HEK293 (cell line): Measurements from ENCODE around the gene PABPN1.

Source experiments
- BCL11A ChIP-seq: fragments of 450-650 bp; formaldehyde crosslinking; IDR thresholded peaks from 2 replicates; pipeline ENCODE4 v1.5.1; 2016; ENCODE audit warnings: low read depth, missing biosample characterization, missing genetic modification characterization
- EGR2 ChIP-seq: fragments of 450-650 bp; formaldehyde crosslinking; IDR thresholded peaks from 2 replicates; pipeline ENCODE4 v1.5.1; 2016; ENCODE audit warnings: low read depth, missing biosample characterization, missing genetic modification characterization
- HOXC10 ChIP-seq: sonication (generic); formaldehyde crosslinking; IDR thresholded peaks from 2 replicates; pipeline ENCODE4 v1.8.1; 2023; ENCODE audit warnings: mild to moderate bottlenecking, missing genetic modification reagents
- MZF1 ChIP-seq: fragments of 450-650 bp; formaldehyde crosslinking; IDR thresholded peaks from 2 replicates; pipeline ENCODE4 v1.5.1; 2017; ENCODE audit warnings: missing biosample characterization, missing genetic modification characterization, borderline replicate concordance
- OVOL3 ChIP-seq: fragments of 450-650 bp; formaldehyde crosslinking; IDR thresholded peaks from 2 replicates; pipeline ENCODE4 v1.5.1; 2016; ENCODE audit warnings: missing biosample characterization, missing genetic modification characterization
- REPIN1 ChIP-seq: fragments of 450-650 bp; formaldehyde crosslinking; IDR thresholded peaks from 2 replicates; pipeline ENCODE4 v1.5.1; 2017; ENCODE audit warnings: missing biosample characterization, missing genetic modification characterization, low read depth
- REST ChIP-seq: fragments of 450-650 bp; formaldehyde crosslinking; IDR thresholded peaks from 2 replicates; pipeline ENCODE4 v1.5.1; 2016; ENCODE audit warnings: missing biosample characterization, missing genetic modification characterization
- SP3 ChIP-seq: fragments of 450-650 bp; formaldehyde crosslinking; IDR thresholded peaks from 2 replicates; pipeline ENCODE4 v1.5.1; 2016; ENCODE audit warnings: missing biosample characterization, missing genetic modification characterization
- ZBTB17 ChIP-seq: fragments of 450-650 bp; formaldehyde crosslinking; IDR thresholded peaks from 2 replicates; pipeline ENCODE4 v1.5.1; 2016; ENCODE audit warnings: missing biosample characterization, missing genetic modification characterization
- ZBTB8A ChIP-seq: fragments of 450-650 bp; formaldehyde crosslinking; IDR thresholded peaks from 2 replicates; pipeline ENCODE4 v1.5.1; 2016; ENCODE audit warnings: missing biosample characterization, missing genetic modification characterization
- ZFP41 ChIP-seq: fragments of 450-650 bp; formaldehyde crosslinking; IDR thresholded peaks from 2 replicates; pipeline ENCODE4 v1.5.1; 2016; ENCODE audit warnings: missing biosample characterization, missing genetic modification characterization, borderline replicate concordance
- ZNF138 ChIP-seq: fragments of 450-650 bp; formaldehyde crosslinking; IDR thresholded peaks from 2 replicates; pipeline ENCODE4 v1.5.1; 2016; ENCODE audit warnings: missing biosample characterization, missing genetic modification characterization, borderline replicate concordance
- ZNF174 ChIP-seq: fragments of 450-650 bp; formaldehyde crosslinking; IDR thresholded peaks from 2 replicates; pipeline ENCODE4 v1.5.0; 2017; ENCODE audit warnings: missing biosample characterization, mild to moderate bottlenecking, missing genetic modification characterization
- ZNF23 ChIP-seq: fragments of 450-650 bp; formaldehyde crosslinking; IDR thresholded peaks from 2 replicates; pipeline ENCODE4 v1.5.1; 2016; ENCODE audit warnings: missing biosample characterization, missing genetic modification characterization, borderline replicate concordance
- ZNF239 ChIP-seq: fragments of 450-650 bp; formaldehyde crosslinking; IDR thresholded peaks from 2 replicates; pipeline ENCODE4 v1.5.1; 2016; ENCODE audit warnings: missing biosample characterization, missing genetic modification characterization
- ZNF280D ChIP-seq: fragments of 450-650 bp; formaldehyde crosslinking; IDR thresholded peaks from 2 replicates; pipeline ENCODE4 v1.5.1; 2016; ENCODE audit warnings: missing biosample characterization, missing genetic modification characterization
- ZNF391 ChIP-seq: fragments of 450-650 bp; formaldehyde crosslinking; IDR thresholded peaks from 2 replicates; pipeline ENCODE4 v1.5.1; 2016; ENCODE audit warnings: low read depth, missing biosample characterization, missing genetic modification characterization, borderline replicate concordance
- ZNF426 ChIP-seq: fragments of 450-650 bp; formaldehyde crosslinking; IDR thresholded peaks from 2 replicates; pipeline ENCODE4 v1.5.1; 2017; ENCODE audit warnings: missing biosample characterization, missing genetic modification characterization, mild to moderate bottlenecking, inconsistent platforms, moderate library complexity
- ZNF433 ChIP-seq: fragments of 450-650 bp; formaldehyde crosslinking; IDR thresholded peaks from 2 replicates; pipeline ENCODE4 v1.5.1; 2016; ENCODE audit warnings: missing biosample characterization, missing genetic modification characterization, low read depth
- ZNF510 ChIP-seq: fragments of 450-650 bp; formaldehyde crosslinking; IDR thresholded peaks from 2 replicates; pipeline ENCODE4 v1.5.1; 2018; ENCODE audit warnings: mild to moderate bottlenecking, missing genetic modification characterization, missing biosample characterization; ENCODE audit not compliant: insufficient replicate concordance
- ZNF548 ChIP-seq: fragments of 450-650 bp; formaldehyde crosslinking; IDR thresholded peaks from 2 replicates; pipeline ENCODE4 v1.5.1; 2016; ENCODE audit warnings: missing biosample characterization, missing genetic modification characterization
- ZNF555 ChIP-seq: fragments of 450-650 bp; formaldehyde crosslinking; conservative IDR thresholded peaks from 2 replicates; pipeline ENCODE4 v1.5.1; 2017; ENCODE audit warnings: missing biosample characterization, mild to moderate bottlenecking, missing genetic modification characterization, inconsistent platforms
- ZNF626 ChIP-seq: fragments of 450-650 bp; sonication (Bioruptor Pico); formaldehyde crosslinking; IDR thresholded peaks from 2 replicates; pipeline ENCODE4 v1.5.1; 2018; ENCODE audit warnings: missing biosample characterization, missing genetic modification characterization, inconsistent platforms
- ZNF654 ChIP-seq: fragments of 450-650 bp; formaldehyde crosslinking; IDR thresholded peaks from 2 replicates; pipeline ENCODE4 v1.5.1; 2016; ENCODE audit warnings: low read depth, missing biosample characterization, missing genetic modification characterization
- ZNF791 ChIP-seq: fragments of 450-650 bp; formaldehyde crosslinking; IDR thresholded peaks from 2 replicates; pipeline ENCODE4 v1.5.1; 2016; ENCODE audit warnings: missing biosample characterization, missing genetic modification characterization
- TF ChIP-seq, protein P1 (sequence below): fragments of 450-650 bp; formaldehyde crosslinking; IDR thresholded peaks from 2 replicates; pipeline ENCODE4 v1.5.1; 2016; ENCODE audit warnings: missing biosample characterization, missing genetic modification characterization
- TF ChIP-seq, protein P2 (sequence below): fragments of 450-650 bp; formaldehyde crosslinking; IDR thresholded peaks from 2 replicates; pipeline ENCODE4 v1.5.1; 2017; ENCODE audit warnings: missing biosample characterization, missing genetic modification characterization
- TF ChIP-seq, protein P3 (sequence below): fragments of 450-650 bp; formaldehyde crosslinking; optimal IDR thresholded peaks from 2 replicates; pipeline ENCODE3; 2016; ENCODE audit warnings: missing biosample characterization, mild to moderate bottlenecking, missing genetic modification characterization

The PABPN1 gene

GRCh38 chr14:23302290-23303225 lies 18.7 kb upstream of the PABPN1 start, which contains the start of gene PPP1R3E (continued):
- TF ChIP-seq ZNF510 (tag by site-specific recombination) = no peak
- TF ChIP-seq MZF1 (tag by site-specific recombination) = no peak
- 0 out of 2 replicates have a peak, but pooled peaks have one; percentile 47 for TF ChIP-seq REPIN1 (tag by site-specific recombination)
- TF ChIP-seq, protein P1, sequence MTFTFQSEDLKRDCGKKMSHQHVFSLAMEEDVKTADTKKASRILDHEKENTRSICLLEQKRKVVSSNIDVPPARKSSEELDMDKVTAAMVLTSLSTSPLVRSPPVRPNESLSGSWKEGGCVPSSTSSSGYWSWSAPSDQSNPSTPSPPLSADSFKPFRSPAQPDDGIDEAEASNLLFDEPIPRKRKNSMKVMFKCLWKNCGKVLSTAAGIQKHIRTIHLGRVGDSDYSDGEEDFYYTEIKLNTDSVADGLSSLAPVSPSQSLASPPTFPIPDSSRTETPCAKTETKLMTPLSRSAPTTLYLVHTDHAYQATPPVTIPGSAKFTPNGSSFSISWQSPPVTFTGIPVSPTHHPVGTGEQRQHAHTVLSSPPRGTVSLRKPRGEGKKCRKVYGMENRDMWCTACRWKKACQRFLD = no peak
- no peak for TF ChIP-seq ZNF280D
- TF ChIP-seq ZNF654 (tag by site-specific recombination) = no peak
- no peak for TF ChIP-seq REST
- TF ChIP-seq ZNF23 (tag by site-specific recombination) = no peak
- TF ChIP-seq ZNF555 = no peak
- TF ChIP-seq ZNF138 (tag by site-specific recombination) = no peak
- no peak for TF ChIP-seq ZNF626 (tag by site-specific recombination)
- TF ChIP-seq BCL11A (tag by site-specific recombination) = no peak
- TF ChIP-seq ZNF433 (tag by site-specific recombination) = no peak
- TF ChIP-seq, protein P2, sequence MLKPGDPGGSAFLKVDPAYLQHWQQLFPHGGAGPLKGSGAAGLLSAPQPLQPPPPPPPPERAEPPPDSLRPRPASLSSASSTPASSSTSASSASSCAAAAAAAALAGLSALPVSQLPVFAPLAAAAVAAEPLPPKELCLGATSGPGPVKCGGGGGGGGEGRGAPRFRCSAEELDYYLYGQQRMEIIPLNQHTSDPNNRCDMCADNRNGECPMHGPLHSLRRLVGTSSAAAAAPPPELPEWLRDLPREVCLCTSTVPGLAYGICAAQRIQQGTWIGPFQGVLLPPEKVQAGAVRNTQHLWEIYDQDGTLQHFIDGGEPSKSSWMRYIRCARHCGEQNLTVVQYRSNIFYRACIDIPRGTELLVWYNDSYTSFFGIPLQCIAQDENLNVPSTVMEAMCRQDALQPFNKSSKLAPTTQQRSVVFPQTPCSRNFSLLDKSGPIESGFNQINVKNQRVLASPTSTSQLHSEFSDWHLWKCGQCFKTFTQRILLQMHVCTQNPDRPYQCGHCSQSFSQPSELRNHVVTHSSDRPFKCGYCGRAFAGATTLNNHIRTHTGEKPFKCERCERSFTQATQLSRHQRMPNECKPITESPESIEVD (tag by site-specific recombination) = no peak
- no peak for TF ChIP-seq ZNF174 (tag by site-specific recombination)
- TF ChIP-seq SP3 (tag by site-specific recombination) = peak; percentile 63
- TF ChIP-seq ZFP41 (tag by site-specific recombination) = no peak
- TF ChIP-seq ZNF791 = no peak
- no peak for TF ChIP-seq HOXC10
- TF ChIP-seq OVOL3 = 0 out of 2 replicates have a peak, but pooled peaks have one; percentile 22
- no peak for TF ChIP-seq ZNF548 (tag by site-specific recombination)
- TF ChIP-seq ZNF239 (tag by site-specific recombination) = no peak
- TF ChIP-seq ZBTB8A (tag by site-specific recombination) = peak; percentile 34
- TF ChIP-seq ZNF426 (tag by site-specific recombination) = no peak
- peak; percentile 65 for TF ChIP-seq EGR2 (tag by site-specific recombination)
- peak; percentile 42; the same call in 1 of the 2 replicates for TF ChIP-seq ZNF391 (tag by site-specific recombination)
- 0 out of 2 replicates have a peak, but pooled peaks have one; percentile 15 for TF ChIP-seq ZBTB17 (tag by site-specific recombination)
- TF ChIP-seq, protein P3, sequence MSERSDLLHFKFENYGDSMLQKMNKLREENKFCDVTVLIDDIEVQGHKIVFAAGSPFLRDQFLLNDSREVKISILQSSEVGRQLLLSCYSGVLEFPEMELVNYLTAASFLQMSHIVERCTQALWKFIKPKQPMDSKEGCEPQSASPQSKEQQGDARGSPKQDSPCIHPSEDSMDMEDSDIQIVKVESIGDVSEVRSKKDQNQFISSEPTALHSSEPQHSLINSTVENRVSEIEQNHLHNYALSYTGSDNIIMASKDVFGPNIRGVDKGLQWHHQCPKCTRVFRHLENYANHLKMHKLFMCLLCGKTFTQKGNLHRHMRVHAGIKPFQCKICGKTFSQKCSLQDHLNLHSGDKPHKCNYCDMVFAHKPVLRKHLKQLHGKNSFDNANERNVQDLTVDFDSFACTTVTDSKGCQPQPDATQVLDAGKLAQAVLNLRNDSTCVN (tag by site-specific recombination) = peak; percentile 89
